Liver (tissue), 9 donors: ENCODE data around the gene HOXB8. TPM values are rescaled to one million over a fixed set of nuclear protein-coding genes. Genes with fewer than 3 reads are reported as not detected.
A peak's percentile ranks its signal among the peaks of the same experiment; 100 is the strongest.

Experiments
- DNase-seq: peaks from one replicate; pipeline ENCODE4 v3.0.0-alpha.2; 2017; ENCODE audit warnings: low spot score
- H3K27ac ChIP-seq, 2 donors: one replicate each; pipeline ENCODE4 v1.7.0; 2013; ENCODE audit warnings: inconsistent platforms in 2 of 2, low read length in 2 of 2, control low read depth in 1 of 2, low read depth in 1 of 2, mild to moderate bottlenecking in 1 of 2
- H3K27me3 ChIP-seq, 4 donors: one replicate each; pipeline versions ENCODE4 v1.6.1 to v1.7.0; 2013; ENCODE audit warnings: low read length in 3 of 4, inconsistent platforms in 1 of 4, mild to moderate bottlenecking in 1 of 4, moderate library complexity in 1 of 4; ENCODE audit not compliant: control insufficient read depth in 4 of 4, insufficient read depth in 4 of 4
- H3K36me3 ChIP-seq, 4 donors: one replicate each; pipeline versions ENCODE4 v1.6.1 to v1.7.0; 2013; ENCODE audit warnings: low read length in 3 of 4, mild to moderate bottlenecking in 3 of 4, low read depth in 1 of 4, moderate library complexity in 1 of 4; ENCODE audit not compliant: control insufficient read depth in 4 of 4, insufficient read depth in 3 of 4
- H3K4me1 ChIP-seq, 4 donors: one replicate each; pipeline versions ENCODE4 v1.6.1 to v1.7.0; 2013; ENCODE audit warnings: low read length in 3 of 4, mild to moderate bottlenecking in 3 of 4, moderate library complexity in 1 of 4; ENCODE audit not compliant: control insufficient read depth in 4 of 4, insufficient read depth in 4 of 4
- H3K4me3 ChIP-seq, 3 donors: one replicate each; pipeline versions ENCODE4 v1.6.1 to v1.7.0; 2013; ENCODE audit warnings: low read length in 3 of 3, control low read depth in 1 of 3, low read depth in 1 of 3, mild to moderate bottlenecking in 1 of 3
- H3K9ac ChIP-seq, 2 donors: one replicate each; pipeline ENCODE4 v1.7.0; 2013; ENCODE audit warnings: low read length in 2 of 2, mild to moderate bottlenecking in 2 of 2, moderate library complexity in 2 of 2, control low read depth in 1 of 2, low read depth in 1 of 2
- H3K9me3 ChIP-seq, 4 donors: one replicate each; pipeline versions ENCODE4 v1.6.1 to v1.7.0; 2013; ENCODE audit warnings: low read length in 3 of 4; ENCODE audit not compliant: control insufficient read depth in 4 of 4
- EGR1 ChIP-seq, 2 donors: IDR thresholded peaks; 2 replicates each; pipeline ENCODE4 v1.6.1; 2016 to 2018; ENCODE audit warnings: antibody characterized with exemption in 2 of 2, low read depth in 2 of 2
- FOXA1 ChIP-seq: IDR thresholded peaks from 2 replicates; pipeline ENCODE4 v1.6.1; 2016; ENCODE audit warnings: antibody characterized with exemption
- GABPA ChIP-seq, 2 donors: IDR thresholded peaks in 1 of 2; conservative IDR thresholded peaks in 1 of 2; 2 replicates each; pipeline ENCODE4 v1.6.1; 2016; ENCODE audit warnings: antibody characterized with exemption in 2 of 2, mild to moderate bottlenecking in 1 of 2, moderate library complexity in 1 of 2
- HNF4G ChIP-seq: IDR thresholded peaks from 2 replicates; pipeline ENCODE4 v1.6.1; 2016; ENCODE audit warnings: antibody characterized with exemption
- JUND ChIP-seq, 2 donors: IDR thresholded peaks; 2 replicates each; pipeline ENCODE4 v1.6.1; 2016; ENCODE audit warnings: antibody characterized with exemption in 2 of 2
- MAX ChIP-seq: IDR thresholded peaks from 2 replicates; pipeline ENCODE4 v1.6.1; 2016; ENCODE audit warnings: antibody characterized with exemption
- NR2F2 ChIP-seq: IDR thresholded peaks from 2 replicates; pipeline ENCODE4 v1.6.1; 2016; ENCODE audit warnings: antibody characterized with exemption
- RAD21 ChIP-seq, 2 donors: IDR thresholded peaks; 2 replicates each; pipeline ENCODE4 v1.6.1; 2016; ENCODE audit warnings: antibody characterized with exemption in 2 of 2, mild to moderate bottlenecking in 2 of 2
- REST ChIP-seq: IDR thresholded peaks from 2 replicates; pipeline ENCODE4 v1.6.1; 2016; ENCODE audit warnings: antibody characterized with exemption, mild to moderate bottlenecking
- RXRA ChIP-seq, 2 donors: IDR thresholded peaks; 2 replicates each; pipeline ENCODE4 v1.6.1; 2017 to 2018; ENCODE audit warnings: antibody characterized with exemption in 2 of 2, mild to moderate bottlenecking in 1 of 2
- SP1 ChIP-seq: IDR thresholded peaks from 2 replicates; pipeline ENCODE4 v1.6.1; 2018; ENCODE audit warnings: antibody characterized with exemption, mild to moderate bottlenecking
- YY1 ChIP-seq: IDR thresholded peaks from 2 replicates; pipeline ENCODE4 v1.6.1; 2016; ENCODE audit warnings: antibody characterized with exemption, mild to moderate bottlenecking
- ZBTB33 ChIP-seq: IDR thresholded peaks from 2 replicates; pipeline ENCODE4 v1.6.1; 2016; ENCODE audit warnings: antibody characterized with exemption
- whole genome bisulfite sequencing: extraction: QIAGEN DNeasy Blood & Tissue Kit; methylation state at CpG from one replicate; pipeline ENCODE4 v1.1.7; 2013; 5-methylcytosine and 5-hydroxymethylcytosine counted together
- polyA plus RNA-seq, 2 donors: library from polyadenylated mRNA; stranded (reverse) in 1 of 2; unstranded in 1 of 2; fragments of 200-250 nt in 1 of 2; fragments of >200 nt in 1 of 2; fragmentation: Nextera tagmentation in 1 of 2; extraction: Ambion mirVana in 1 of 2; gene quantifications; one replicate each; pipeline versions ENCODE4 v1.2.1 to v1.2.3, GENCODE V29; 2013 to 2015
- total RNA-seq, 2 donors: library from RNA; depleted of rRNA; stranded (reverse); fragments of >200 nt; gene quantifications; one replicate each; pipeline ENCODE4 v1.2.3, GENCODE V29; 2014
- donor health status: healthy.
- donor health status: healthy.
- donor health status: healthy.
- donor health status: healthy.
- donor health status: healthy.

HOXB8 gene
- total and polyA plus RNA-seq, 4 donors, result not detected

GRCh38 chr17:48566717-48567116 lies 48.4 kb downstream of the HOXB8 start:
- no peak for DNase-seq
- Histone ChIP-seq H3K36me3 (no peaks in the 10 kb centered on the region), H3K27me3 (peaks cover 0 to 33% (median 11%) of the 10 kb centered on the region in 4 donors), H3K9ac (no peak overlapping the region), H3K4me3 (no peak overlapping the region), H3K9me3 (no peaks in the 10 kb centered on the region), H3K4me1 (peaks cover 0 to 2% (median 0%) of the 10 kb centered on the region in 4 donors), H3K27ac (no peak overlapping the region)
- TF ChIP-seq JUND (IDR thresholded peaks at IDR 0.05), result no peak
- TF ChIP-seq NR2F2, result no peak
- no peak for TF ChIP-seq YY1
- TF ChIP-seq RAD21 (IDR thresholded peaks at IDR 0.05), result no peak
- TF ChIP-seq RXRA (IDR thresholded peaks at IDR 0.05), result no peak
- no peak for TF ChIP-seq GABPA (IDR thresholded peaks at IDR 0.05 in 1 of 2, conservative IDR thresholded peaks at IDR 0.05 in 1 of 2)
- no peak for TF ChIP-seq ZBTB33
- TF ChIP-seq REST, result no peak
- no peak for TF ChIP-seq HNF4G
- WGBS, result 42% methylated on average over 2 of the region's 2 CpGs

- Histone ChIP-seq H3K9ac (no peak overlapping the region), H3K36me3 (no peaks in the 10 kb centered on the region), H3K4me3 (no peak overlapping the region), H3K4me1 (peaks cover 0 to 2% (median 0%) of the 10 kb centered on the region in 4 donors), H3K9me3 (no peaks in the 10 kb centered on the region), H3K27me3 (peaks cover 3 to 30% (median 11%) of the 10 kb centered on the region in 4 donors), H3K27ac (peak overlapping the region in 1 of 2 donors; percentile 43)
- DNase-seq, result no peak
- TF ChIP-seq GABPA (IDR thresholded peaks at IDR 0.05 in 1 of 2, conservative IDR thresholded peaks at IDR 0.05 in 1 of 2), result no peak
- WGBS, result 38% methylated on average over 4 of the region's 4 CpGs
Measured at GRCh38 chr17:48565925-48566710, 49.0 kb downstream of the HOXB8 start.

- Histone ChIP-seq H3K4me1 (peaks cover 0 to 2% (median 0%) of the 10 kb centered on the region in 4 donors), H3K4me3 (no peak overlapping the region), H3K27me3 (peaks cover 3 to 21% (median 11%) of the 10 kb centered on the region in 4 donors), H3K9ac (no peak overlapping the region), H3K36me3 (no peaks in the 10 kb centered on the region), H3K9me3 (no peaks in the 10 kb centered on the region), H3K27ac (peak overlapping the region; percentile 43 to 70)
- 36% methylated on average over 2 of the region's 2 CpGs for WGBS
- TF ChIP-seq YY1 (no peak), NR2F2 (no peak), ZBTB33 (no peak), MAX (no peak), FOXA1 (no peak), EGR1 (IDR thresholded peaks at IDR 0.05; ENCODE audit: low read depth in 2 of 2) (no peak), RAD21 (IDR thresholded peaks at IDR 0.05) (no peak), SP1 (no peak), RXRA (IDR thresholded peaks at IDR 0.05) (no peak)
- no peak for DNase-seq
Measured at GRCh38 chr17:48565022-48565554, 50.0 kb downstream of the HOXB8 start.
